Loucy (cell line): ENCODE results near the gene MED20.

Experiments
- H2AFZ ChIP-seq: fragments of 200-600 bp; sonication (generic); 2 replicates; pipeline ENCODE4 v1.6.0; 2016; ENCODE audit warnings: antibody characterized with exemption, mild to moderate bottlenecking, low read length, moderate library complexity
- H3F3A ChIP-seq: fragments of 200-600 bp; 2 replicates; pipeline ENCODE4 v1.6.0; 2016; ENCODE audit warnings: antibody characterized with exemption, low read depth, mild to moderate bottlenecking
- H3K27me3 ChIP-seq: fragments of 200-600 bp; sonication (generic); 2 replicates; pipeline ENCODE4 v1.6.1; 2014; ENCODE audit warnings: low read length, mild to moderate bottlenecking; ENCODE audit not compliant: insufficient read depth, poor library complexity, severe bottlenecking
- H3K36me3 ChIP-seq: fragments of 200-600 bp; sonication (generic); 2 replicates; pipeline ENCODE4 v1.6.1; 2016; ENCODE audit warnings: low read length; ENCODE audit not compliant: insufficient read depth
- H3K4me1 ChIP-seq: fragments of 200-600 bp; sonication (generic); 2 replicates; pipeline ENCODE4 v1.5.1; 2014; ENCODE audit warnings: low read length, mild to moderate bottlenecking; ENCODE audit not compliant: insufficient read depth, poor library complexity, severe bottlenecking
- H3K4me2 ChIP-seq: fragments of 200-600 bp; sonication (generic); 2 replicates; pipeline ENCODE4 v1.6.0; 2014; ENCODE audit warnings: antibody characterized with exemption, low read length, low read depth, mild to moderate bottlenecking; ENCODE audit not compliant: poor library complexity, severe bottlenecking
- H3K4me3 ChIP-seq: fragments of 200-600 bp; sonication (generic); 2 replicates; pipeline ENCODE4 v1.5.1; 2014; ENCODE audit warnings: low read length, mild to moderate bottlenecking, mixed read lengths; ENCODE audit not compliant: poor library complexity, severe bottlenecking
- H3K79me2 ChIP-seq: fragments of 200-600 bp; sonication (generic); 2 replicates; pipeline ENCODE4 v1.6.1; 2014; ENCODE audit warnings: low read length; ENCODE audit not compliant: insufficient read depth
- H3K9ac ChIP-seq: fragments of 200-600 bp; sonication (generic); 2 replicates; pipeline ENCODE4 v1.6.0; 2014; ENCODE audit warnings: mild to moderate bottlenecking, low read depth, low read length, moderate library complexity; ENCODE audit not compliant: poor library complexity, severe bottlenecking
- H3K9me2 ChIP-seq: fragments of 200-600 bp; sonication (generic); replicated peaks from 2 replicates; pipeline ENCODE4 v1.6.1; 2016; ENCODE audit warnings: low read depth, low read length, mixed read lengths
- H3K9me3 ChIP-seq: fragments of 200-600 bp; sonication (generic); 2 replicates; pipeline ENCODE4 v1.6.1; 2014; ENCODE audit warnings: mild to moderate bottlenecking, antibody characterized with exemption, low read length, low read depth; ENCODE audit not compliant: insufficient read depth
- H4K20me1 ChIP-seq: fragments of 200-600 bp; sonication (generic); 2 replicates; pipeline ENCODE4 v1.6.0; 2014; ENCODE audit warnings: antibody characterized with exemption, low read length, mild to moderate bottlenecking; ENCODE audit not compliant: insufficient read depth, poor library complexity, severe bottlenecking
- EZH2phosphoT487 ChIP-seq: fragments of 200-600 bp; IDR thresholded peaks from 2 replicates; pipeline ENCODE4 v1.6.1; 2018; ENCODE audit warnings: antibody characterized with exemption, mild to moderate bottlenecking, moderate library complexity, borderline replicate concordance
- TF ChIP-seq, protein P1 (sequence below): fragments of 200-600 bp; sonication (generic); conservative IDR thresholded peaks from 2 replicates; pipeline ENCODE4 v1.5.1; 2014; ENCODE audit warnings: mild to moderate bottlenecking, antibody characterized with exemption, low read length

MED20 gene

DNA sequence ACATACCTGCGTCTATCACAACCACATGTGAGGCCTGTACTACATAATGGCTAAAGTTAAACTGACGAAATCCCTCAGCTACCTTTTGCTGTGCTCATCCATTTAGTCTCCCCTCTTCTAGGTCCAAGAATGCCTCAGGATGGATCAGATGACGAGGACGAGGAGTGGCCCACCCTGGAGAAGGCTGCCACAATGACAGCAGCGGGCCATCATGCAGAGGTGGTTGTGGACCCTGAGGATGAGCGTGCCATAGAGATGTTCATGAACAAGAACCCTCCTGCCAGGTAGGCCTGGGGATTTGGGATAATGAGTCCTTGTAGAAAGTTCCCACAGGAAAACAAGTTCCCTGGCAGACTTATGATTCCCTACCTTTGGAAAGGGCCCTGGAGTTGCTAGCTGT is 6.3 kb upstream of the MED20 start:
- Histone ChIP-seq H3K36me3 (peaks cover 54% of the 10 kb centered on the region; the same call in 1 of the 2 replicates), H3K79me2 (peaks cover 64% of the 10 kb centered on the region), H3K9ac (no peak overlapping the region), H3F3A (no peaks in the 10 kb centered on the region), H2AFZ (no peak overlapping the region), H3K9me2 (no peaks in the 10 kb centered on the region), H3K9me3 (no peaks in the 10 kb centered on the region), H3K4me2 (no peak overlapping the region), H3K4me3 (no peak overlapping the region), H3K4me1 (peaks cover 25% of the 10 kb centered on the region), H4K20me1 (peaks cover 20% of the 10 kb centered on the region), H3K27me3 (no peaks in the 10 kb centered on the region)
- TF ChIP-seq, protein P1, sequence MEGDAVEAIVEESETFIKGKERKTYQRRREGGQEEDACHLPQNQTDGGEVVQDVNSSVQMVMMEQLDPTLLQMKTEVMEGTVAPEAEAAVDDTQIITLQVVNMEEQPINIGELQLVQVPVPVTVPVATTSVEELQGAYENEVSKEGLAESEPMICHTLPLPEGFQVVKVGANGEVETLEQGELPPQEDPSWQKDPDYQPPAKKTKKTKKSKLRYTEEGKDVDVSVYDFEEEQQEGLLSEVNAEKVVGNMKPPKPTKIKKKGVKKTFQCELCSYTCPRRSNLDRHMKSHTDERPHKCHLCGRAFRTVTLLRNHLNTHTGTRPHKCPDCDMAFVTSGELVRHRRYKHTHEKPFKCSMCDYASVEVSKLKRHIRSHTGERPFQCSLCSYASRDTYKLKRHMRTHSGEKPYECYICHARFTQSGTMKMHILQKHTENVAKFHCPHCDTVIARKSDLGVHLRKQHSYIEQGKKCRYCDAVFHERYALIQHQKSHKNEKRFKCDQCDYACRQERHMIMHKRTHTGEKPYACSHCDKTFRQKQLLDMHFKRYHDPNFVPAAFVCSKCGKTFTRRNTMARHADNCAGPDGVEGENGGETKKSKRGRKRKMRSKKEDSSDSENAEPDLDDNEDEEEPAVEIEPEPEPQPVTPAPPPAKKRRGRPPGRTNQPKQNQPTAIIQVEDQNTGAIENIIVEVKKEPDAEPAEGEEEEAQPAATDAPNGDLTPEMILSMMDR = no peak
- TF ChIP-seq EZH2phosphoT487 = no peak

DNA sequence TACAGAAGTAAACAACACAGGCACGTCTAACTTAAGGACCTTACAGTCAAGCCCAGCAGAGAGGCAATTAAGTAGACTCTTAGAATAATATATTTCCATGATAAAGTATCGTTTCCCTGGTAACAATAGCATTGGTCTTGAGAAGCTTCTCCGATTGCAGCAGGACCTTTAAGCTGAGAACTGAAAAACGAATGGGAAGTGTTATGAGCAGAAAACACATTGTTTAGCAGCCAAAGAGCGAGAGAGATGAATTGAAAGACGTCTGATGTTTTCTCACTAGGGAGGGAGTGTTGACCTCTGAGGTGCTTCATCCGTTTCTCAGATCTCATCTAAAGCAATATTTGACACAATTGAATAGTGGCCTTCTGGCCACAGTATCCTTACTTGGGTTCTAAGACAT is 1.2 kb upstream of the MED20 start:
- Histone ChIP-seq H3K36me3 (peaks cover 3% of the 10 kb centered on the region; the same call in 1 of the 2 replicates), H3K79me2 (peaks cover 75% of the 10 kb centered on the region), H4K20me1 (peaks cover 31% of the 10 kb centered on the region), H3F3A (no peaks in the 10 kb centered on the region), H3K4me2 (peak overlapping the region; percentile 93), H3K9me2 (no peaks in the 10 kb centered on the region), H3K27me3 (no peaks in the 10 kb centered on the region), H3K9me3 (no peaks in the 10 kb centered on the region), H2AFZ (no peak overlapping the region), H3K9ac (peak overlapping the region; percentile 86), H3K4me1 (peaks cover 48% of the 10 kb centered on the region), H3K4me3 (peak overlapping the region; percentile 80)
- TF ChIP-seq, protein P1 = no peak
- TF ChIP-seq EZH2phosphoT487 = no peak

DNA sequence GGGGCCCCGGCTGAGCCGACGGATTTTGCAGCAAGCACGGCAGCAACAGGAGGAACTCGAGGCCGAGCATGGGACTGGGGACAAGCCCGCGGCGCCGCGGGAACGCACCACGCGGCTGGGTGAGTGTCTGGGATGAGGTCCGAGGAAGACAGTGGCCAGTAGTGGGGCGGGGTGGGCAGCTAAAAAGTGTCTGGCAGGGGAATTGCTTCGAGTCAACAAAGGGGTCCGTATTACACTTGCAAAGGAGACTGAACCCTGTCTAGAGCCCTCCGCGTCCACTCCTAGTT is 716 bp upstream of the MED20 start:
- H3K36me3 ChIP-seq = no peaks in the 10 kb centered on the region
- H3K4me3 ChIP-seq = peak overlapping the region; percentile 80
- H2AFZ ChIP-seq = peak overlapping the region; percentile 86
- TF ChIP-seq, protein P1 = no peak
- no peak for TF ChIP-seq EZH2phosphoT487
- H3K4me1 ChIP-seq = peaks cover 48% of the 10 kb centered on the region
- peak overlapping the region; percentile 93 for H3K4me2 ChIP-seq
- H3F3A ChIP-seq = no peaks in the 10 kb centered on the region
- no peaks in the 10 kb centered on the region for H3K9me2 ChIP-seq
- H3K79me2 ChIP-seq = peaks cover 73% of the 10 kb centered on the region
- no peaks in the 10 kb centered on the region for H3K9me3 ChIP-seq
- H3K9ac ChIP-seq = peak overlapping the region; percentile 86
- no peaks in the 10 kb centered on the region for H3K27me3 ChIP-seq
- peaks cover 31% of the 10 kb centered on the region for H4K20me1 ChIP-seq
